HG02970 (cell line): ENCODE results near the gene OPCML.
"Not testable (repeated sequence)": the region's sequence is repeated elsewhere in the genome, so short reads cannot be mapped to it uniquely, and the experiment has no call there.

Experiments used
- ATAC-seq: cut with Tn5 transposase; IDR thresholded peaks from one replicate; pipeline ENCODE4 v1.9.1; 2021; ENCODE audit warnings: mild to moderate bottlenecking, moderate library complexity, moderate number of reproducible peaks; ENCODE audit not compliant: unreplicated experiment, low FRiP score

The OPCML gene

GRCh38 chr11:132439711-132440255, 1092.5 kb downstream of the OPCML start:
- ATAC-seq: no peak

- no peak for ATAC-seq
These were observed 1093.9 kb downstream of the OPCML start for GRCh38 chr11:132438418-132438817.

GRCh38 chr11:132430429-132431062, 1101.8 kb downstream of the OPCML start:
- ATAC-seq: no peak

- no peak for ATAC-seq
These were observed 1102.6 kb downstream of the OPCML start for GRCh38 chr11:132429685-132430084.

GRCh38 chr11:132427611-132428010, 1104.7 kb downstream of the OPCML start:
- no peak for ATAC-seq

GRCh38 chr11:132424433-132424832, 1107.9 kb downstream of the OPCML start:
- ATAC-seq: no peak

GRCh38 chr11:132423266-132423665, 1109.0 kb downstream of the OPCML start:
- no peak for ATAC-seq

- ATAC-seq: no peak
These were observed 1109.6 kb downstream of the OPCML start for GRCh38 chr11:132422722-132423121.

- no peak for ATAC-seq
These were observed 1110.7 kb downstream of the OPCML start for GRCh38 chr11:132421555-132421954.

GRCh38 chr11:132414451-132414850, 1117.8 kb downstream of the OPCML start:
- ATAC-seq: no peak

GRCh38 chr11:132410383-132410782, 1121.9 kb downstream of the OPCML start:
- no peak for ATAC-seq

- ATAC-seq: no peak
These were observed 1122.5 kb downstream of the OPCML start for GRCh38 chr11:132409573-132410355.

- ATAC-seq: no peak
These were observed 1123.4 kb downstream of the OPCML start for GRCh38 chr11:132408877-132409276.

GRCh38 chr11:132405728-132406127, 1126.6 kb downstream of the OPCML start:
- no peak for ATAC-seq

- ATAC-seq: no peak
These were observed 1130.1 kb downstream of the OPCML start for GRCh38 chr11:132402071-132402684.

GRCh38 chr11:132396318-132396717, 1136.0 kb downstream of the OPCML start:
- no peak for ATAC-seq

GRCh38 chr11:132395434-132395833, 1136.9 kb downstream of the OPCML start:
- no peak for ATAC-seq

GRCh38 chr11:132379540-132379939, 1152.8 kb downstream of the OPCML start:
- no peak for ATAC-seq

- ATAC-seq: no peak
These were observed 1158.7 kb downstream of the OPCML start for GRCh38 chr11:132373405-132374143.

GRCh38 chr11:132370114-132370513, 1162.2 kb downstream of the OPCML start:
- ATAC-seq: not testable (repeated sequence)

GRCh38 chr11:132367293-132367692, 1165.0 kb downstream of the OPCML start:
- no peak for ATAC-seq
